Stimulated activated CD8-positive, alpha-beta memory T cell treated with anti-CD3 and anti-CD28 coated beads, Interleukin-12 subunit alpha, Interleukin-12 subunit beta, amount 100 ng/mL, for 24 hours (primary cell): ENCODE data around the gene FBXO36.
"Not testable (repeated sequence)": the region's sequence is repeated elsewhere in the genome, so short reads cannot be mapped to it uniquely, and the experiment has no call there.

Experiments used
- DNase-seq: peaks from one replicate; pipeline ENCODE4 v3.0.0-alpha.2; 2020; ENCODE audit errors: extremely low read depth

Gene FBXO36, protein sequence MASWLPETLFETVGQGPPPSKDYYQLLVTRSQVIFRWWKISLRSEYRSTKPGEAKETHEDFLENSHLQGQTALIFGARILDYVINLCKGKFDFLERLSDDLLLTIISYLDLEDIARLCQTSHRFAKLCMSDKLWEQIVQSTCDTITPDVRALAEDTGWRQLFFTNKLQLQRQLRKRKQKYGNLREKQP

GRCh38 chr2:229922449-229923386, at the start of gene FBXO36:
Gene FBXO36, plus strand, starts transcription at chr2:229922503. Its CDS starts 11 bp downstream, at chr2:229922514.
- peak; percentile 75 for DNase-seq

DNA sequence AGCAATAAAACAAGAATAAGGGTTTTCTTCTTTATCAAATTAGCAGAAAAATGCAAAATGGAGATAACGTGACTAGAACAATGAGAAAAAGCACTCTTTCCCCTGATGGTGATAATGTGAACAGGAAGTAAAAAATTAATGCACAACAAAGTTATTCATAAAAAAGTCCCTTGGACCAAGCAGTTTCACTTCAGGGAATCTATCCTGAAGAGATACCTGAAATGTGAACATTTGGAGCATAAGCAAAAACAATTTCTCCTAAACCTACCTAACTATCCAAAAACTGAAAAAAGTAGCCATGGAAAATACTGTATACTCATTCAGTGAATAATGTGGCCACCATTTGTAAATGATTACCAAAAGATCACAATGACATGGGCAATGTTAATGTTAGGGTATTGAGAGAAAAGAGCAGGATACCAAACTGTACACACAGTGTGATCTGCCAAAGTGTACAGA, 49.2 kb upstream of the FBXO36 start:
- DNase-seq = no peak

DNA sequence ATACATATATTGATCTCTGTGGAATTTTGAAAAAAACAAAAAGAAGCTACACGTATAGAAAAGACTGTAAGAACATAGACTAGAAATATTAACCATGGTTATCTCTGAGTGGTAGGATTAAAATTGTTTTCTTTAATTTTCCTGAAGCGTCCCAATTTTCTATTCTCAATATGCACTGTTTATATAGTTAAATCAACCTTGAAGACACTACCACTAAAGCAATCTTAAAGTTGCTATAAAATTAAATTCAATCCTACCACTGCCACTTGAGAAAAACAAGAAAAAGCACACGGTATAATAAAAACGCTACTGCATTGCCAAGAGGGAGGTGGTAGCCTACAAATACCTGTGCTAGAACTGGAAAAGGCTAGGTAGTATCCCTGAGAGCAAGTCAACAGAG, 47.7 kb upstream of the FBXO36 start:
- no peak for DNase-seq

DNA sequence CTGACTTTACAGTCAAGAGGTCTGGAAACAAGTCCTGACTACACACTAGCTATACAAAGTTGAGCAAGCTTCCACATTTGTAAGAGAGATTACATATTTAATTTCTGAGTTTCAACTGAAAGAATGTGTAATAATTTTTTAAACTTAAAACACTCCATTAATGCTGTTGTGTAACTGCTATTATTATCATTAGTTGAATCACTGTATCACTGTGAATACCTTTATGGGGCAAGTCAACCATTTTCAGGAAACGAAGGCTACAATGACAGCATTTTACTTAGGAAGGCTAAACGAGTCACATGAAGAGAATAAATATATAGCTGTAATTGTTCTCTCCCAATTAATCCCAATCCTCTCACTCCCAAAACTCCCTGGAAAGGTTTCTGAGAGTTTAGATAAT, 46.8 kb upstream of the FBXO36 start:
- no peak for DNase-seq

DNA sequence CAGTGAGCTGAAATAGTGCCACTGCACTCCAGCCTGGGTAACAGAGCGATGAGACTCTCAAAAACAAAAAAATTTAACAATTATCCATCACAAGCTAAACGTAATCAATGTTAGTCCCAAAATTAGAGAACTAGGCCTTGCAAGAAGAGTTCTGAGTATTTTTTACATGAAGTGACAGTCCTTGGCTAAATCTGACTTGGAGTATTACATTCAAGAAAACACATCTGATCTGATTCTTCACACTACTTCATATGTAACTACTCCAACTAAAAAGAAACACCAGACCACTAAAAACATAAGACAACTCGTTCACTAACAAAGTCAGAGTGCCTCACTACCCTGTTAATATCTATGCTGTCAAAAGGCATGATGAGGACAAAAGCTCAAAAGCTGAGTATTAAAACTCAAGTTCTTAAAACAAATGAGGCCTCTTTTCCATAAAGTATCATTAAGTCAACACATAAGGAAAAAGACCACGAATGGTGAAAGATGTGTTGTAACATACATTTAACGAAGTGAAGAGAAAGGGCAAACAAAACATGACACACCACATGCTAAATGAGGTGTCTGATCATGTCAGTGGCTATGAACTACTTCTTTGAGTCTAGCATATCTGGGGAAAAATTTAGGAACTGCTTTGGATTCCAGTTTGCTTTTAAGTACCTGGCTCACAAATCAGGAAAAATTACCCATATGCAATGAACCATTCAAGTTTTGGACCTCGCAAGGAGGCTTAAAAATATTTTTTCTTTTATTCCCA, 42.9 kb upstream of the FBXO36 start:
- DNase-seq = no peak

- DNase-seq = no peak
These were observed 41.3 kb upstream of the FBXO36 start for GRCh38 chr2:229880892-229881586.

DNA sequence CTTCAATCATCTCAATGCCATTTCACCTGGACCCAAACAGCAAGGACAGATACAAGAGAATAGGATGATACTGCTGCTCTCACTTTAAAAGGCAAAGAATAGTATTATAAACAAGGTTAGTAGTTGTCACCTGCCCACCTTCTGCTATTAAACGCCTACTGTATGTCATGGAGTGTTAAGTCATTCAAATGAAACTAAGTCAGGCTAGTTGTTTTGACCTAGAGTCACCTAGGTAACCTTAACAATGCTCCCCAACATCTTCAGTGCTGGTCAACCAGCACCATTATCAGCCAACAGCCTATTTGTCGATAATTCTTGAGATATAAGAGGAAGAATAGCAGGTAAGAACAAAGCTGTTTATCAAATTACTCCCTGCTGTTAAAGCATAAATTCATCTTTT, 39.7 kb upstream of the FBXO36 start:
- DNase-seq = no peak

DNA sequence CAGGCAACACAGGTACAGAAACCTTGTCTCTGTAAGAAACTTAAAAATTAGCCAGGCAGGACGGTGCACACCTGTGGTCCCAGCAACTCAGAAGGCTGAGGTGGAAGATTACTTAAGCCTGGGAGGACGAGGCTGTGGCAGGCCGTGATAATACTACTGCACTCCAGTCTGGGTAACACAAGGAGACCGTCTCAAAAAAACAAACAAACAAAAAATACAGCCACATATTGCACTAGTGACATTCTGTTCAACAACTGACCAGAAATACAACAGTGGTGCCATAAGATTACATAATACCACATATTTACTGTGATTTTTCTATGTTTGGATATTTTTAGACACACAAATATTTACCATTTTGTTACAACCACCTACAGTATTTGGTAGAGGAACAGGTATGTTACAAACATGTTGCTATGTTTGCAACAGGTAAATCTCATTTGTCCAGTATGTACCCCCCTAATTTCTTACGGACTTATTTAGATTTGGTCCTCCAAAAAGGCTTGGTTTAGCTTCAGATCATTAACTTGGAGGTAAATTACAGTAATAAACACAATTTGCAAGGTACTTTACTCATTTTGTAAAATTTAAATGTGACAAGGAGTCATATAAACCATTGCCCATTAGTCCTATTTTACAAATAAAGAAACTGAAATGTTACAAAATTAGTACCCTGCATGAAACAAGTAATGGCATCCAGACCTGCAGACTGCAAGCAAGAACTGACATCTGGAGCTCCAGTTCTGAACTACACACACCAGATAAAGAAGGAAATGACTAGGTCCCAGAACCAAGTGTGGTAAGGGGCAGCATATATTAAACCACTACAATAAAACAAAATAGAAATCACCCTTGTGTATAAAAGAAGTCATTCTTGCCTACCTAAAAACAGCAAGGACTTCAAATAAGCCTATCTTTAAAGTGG, 37.3 kb upstream of the FBXO36 start:
- no peak for DNase-seq

DNA sequence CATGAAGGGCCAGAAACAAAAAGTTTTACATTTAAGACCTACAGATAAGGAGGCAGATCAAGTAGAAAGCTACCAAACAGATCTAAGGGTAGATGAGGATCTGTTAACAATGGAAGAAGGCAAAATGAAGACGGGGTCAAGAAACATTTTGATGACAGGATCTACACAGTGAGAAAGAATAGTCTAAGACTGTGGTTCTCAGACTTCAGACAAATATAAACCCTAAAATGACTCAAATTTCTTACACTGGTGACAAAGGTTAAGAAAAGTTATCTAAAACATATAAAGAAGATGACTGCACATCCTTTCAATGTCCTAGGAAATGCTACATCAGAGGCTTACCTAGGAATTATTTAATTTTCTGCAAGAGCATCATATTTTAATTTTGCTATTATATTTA, 34.9 kb upstream of the FBXO36 start:
- no peak for DNase-seq

DNA sequence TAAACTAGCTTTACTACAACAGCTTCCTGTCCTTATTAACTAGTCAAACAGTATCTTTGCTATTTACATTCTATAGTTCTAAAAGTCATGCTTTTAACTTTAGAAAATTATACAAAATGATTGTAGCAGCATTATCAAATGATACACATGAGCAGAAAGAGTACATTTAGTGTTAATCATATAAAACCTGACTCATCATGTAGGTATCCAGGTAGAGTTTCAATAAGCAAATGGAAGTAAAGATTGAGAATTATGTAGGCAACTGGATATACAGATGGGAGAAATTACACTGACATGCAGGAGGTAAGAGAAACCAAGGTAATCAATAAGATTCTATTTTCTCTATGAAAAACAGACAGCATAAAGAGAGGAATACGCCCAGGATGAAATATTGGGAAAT, 34.3 kb upstream of the FBXO36 start:
- no peak for DNase-seq

- DNase-seq = no peak
These were observed 33.3 kb upstream of the FBXO36 start for GRCh38 chr2:229889023-229889422.

DNA sequence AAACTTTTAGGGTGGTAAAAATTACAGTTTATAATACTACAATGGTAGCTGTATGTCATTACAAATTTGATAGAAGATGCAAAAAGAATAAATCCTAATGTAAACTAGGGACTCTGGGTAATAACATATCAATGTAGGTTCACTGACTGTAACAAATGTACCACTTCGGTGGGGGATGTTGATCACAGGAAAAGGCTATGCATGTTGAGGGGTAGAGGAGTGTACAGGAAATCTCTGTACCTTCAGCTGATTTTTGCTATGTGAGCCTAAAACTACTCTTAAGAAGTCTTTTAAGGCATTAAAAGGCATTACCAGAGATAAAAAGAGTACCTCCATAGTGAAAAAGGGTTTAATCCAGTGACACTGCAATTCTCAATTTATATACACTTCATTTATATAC, 25.4 kb upstream of the FBXO36 start:
- DNase-seq = no peak

- no peak for DNase-seq
These were observed 22.7 kb upstream of the FBXO36 start for GRCh38 chr2:229899604-229900003.

DNA sequence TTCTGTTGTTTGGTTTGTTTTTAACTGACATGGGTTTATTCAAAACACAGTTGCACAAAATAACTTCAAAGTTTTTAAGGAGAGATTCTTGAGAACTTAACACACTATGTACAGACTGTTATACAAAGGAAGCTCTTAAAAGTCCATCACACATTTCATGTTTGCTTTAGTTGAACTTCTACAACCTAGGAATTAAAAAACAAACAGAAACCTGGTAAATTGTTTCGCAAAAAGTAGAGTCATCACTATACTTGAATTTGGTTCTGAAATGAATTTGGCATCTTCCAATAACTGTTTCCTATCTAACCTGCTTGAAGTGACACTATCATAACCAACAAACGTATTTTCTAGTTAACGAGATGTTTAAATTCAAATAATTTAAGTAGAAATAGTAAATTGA, 22.3 kb upstream of the FBXO36 start:
- DNase-seq = no peak

- DNase-seq = not testable (repeated sequence)
These were observed 21.8 kb upstream of the FBXO36 start for GRCh38 chr2:229900514-229900913.

DNA sequence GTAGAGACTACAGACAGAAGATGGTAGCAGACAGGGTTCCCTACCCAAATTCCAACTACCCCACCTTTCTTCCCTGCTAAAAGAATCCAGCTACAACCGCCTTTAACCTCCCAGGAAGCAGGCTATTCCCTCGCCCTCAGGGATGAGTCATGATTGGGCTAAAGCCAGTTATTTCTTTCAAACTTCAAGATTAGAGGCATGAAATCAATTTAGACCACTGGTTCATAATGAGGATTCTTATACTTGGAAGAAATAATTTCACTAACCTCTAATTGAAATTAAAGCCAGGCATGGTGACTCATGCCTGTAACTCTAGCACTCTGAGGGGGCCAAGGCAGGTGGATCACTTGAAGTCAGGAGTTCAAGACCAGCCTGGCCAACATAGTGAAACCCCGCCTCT, 20.5 kb upstream of the FBXO36 start:
- no peak for DNase-seq

- no peak for DNase-seq
These were observed 19.3 kb upstream of the FBXO36 start for GRCh38 chr2:229903037-229903436.

GRCh38 chr2:229905601-229906000, 16.7 kb upstream of the FBXO36 start:
- DNase-seq = no peak

GRCh38 chr2:229909090-229909489, 13.2 kb upstream of the FBXO36 start:
- DNase-seq = no peak

- DNase-seq = no peak
These were observed 12.0 kb upstream of the FBXO36 start for GRCh38 chr2:229910147-229910831.
